HEK293 (cell line): Measurements from ENCODE around the gene CCDC3.

ENCODE experiments used
- CTCF ChIA-PET: fragments of 350-600 bp; formaldehyde crosslinking; extraction: SDS; loops from one replicate; lab custom pipeline; 2021; ENCODE audit warnings: antibody characterized with exemption; lab: Yijun Ruan, JAX
- POLR2A ChIA-PET: fragments of 300-600 bp; formaldehyde crosslinking; extraction: SDS; loops from one replicate; lab custom pipeline; 2020; ENCODE audit warnings: antibody characterized with exemption, inconsistent platforms; lab: Yijun Ruan, JAX
- H3K27ac ChIP-seq: fragments of 200-500 bp; sonication (Bioruptor generic); 2 replicates; pipeline ENCODE4 v1.5.1; 2014; ENCODE audit warnings: low read depth, low read length, control low read depth, inconsistent platforms; ENCODE audit errors: extremely low read depth
- H3K36me3 ChIP-seq, 2 experiments: fragments of 200-500 bp in 1 of 2; sonication (Bioruptor generic) in 1 of 2; 1 replicate in 1 of 2; 2 replicates in 1 of 2; pipeline ENCODE4 v1.5.1; 2014 to 2017; ENCODE audit warnings: inconsistent platforms in 2 of 2, low read length in 2 of 2; ENCODE audit not compliant: control insufficient read depth in 2 of 2, insufficient read depth in 1 of 2
- H3K4me1 ChIP-seq: fragments of 200-500 bp; sonication (Bioruptor generic); 2 replicates; pipeline ENCODE4 v1.5.1; 2014; ENCODE audit warnings: mild to moderate bottlenecking, low read length, inconsistent platforms; ENCODE audit not compliant: control insufficient read depth, insufficient read depth
- H3K4me3 ChIP-seq: 2 replicates; pipeline ENCODE4 v1.5.1; 2011; ENCODE audit warnings: low read depth, mild to moderate bottlenecking, control low read depth, low read length, moderate library complexity
- H3K9me3 ChIP-seq: fragments of 200-500 bp; sonication (Bioruptor generic); 2 replicates; pipeline ENCODE4 v1.5.1; 2014; ENCODE audit warnings: low read depth, low read length, inconsistent platforms; ENCODE audit not compliant: control insufficient read depth, insufficient read depth
- GLIS2 ChIP-seq: fragments of 450-650 bp; formaldehyde crosslinking; IDR thresholded peaks from 2 replicates; pipeline ENCODE4 v1.5.1; 2016; ENCODE audit warnings: missing biosample characterization, missing genetic modification characterization
- KLF1 ChIP-seq: fragments of 450-650 bp; formaldehyde crosslinking; IDR thresholded peaks from 2 replicates; pipeline ENCODE4 v1.5.1; 2016; ENCODE audit warnings: missing biosample characterization, missing genetic modification characterization
- KLF8 ChIP-seq: fragments of 450-650 bp; formaldehyde crosslinking; IDR thresholded peaks from 2 replicates; pipeline ENCODE4 v1.5.1; 2016; ENCODE audit warnings: missing biosample characterization, missing genetic modification characterization
- OVOL3 ChIP-seq: fragments of 450-650 bp; formaldehyde crosslinking; IDR thresholded peaks from 2 replicates; pipeline ENCODE4 v1.5.1; 2016; ENCODE audit warnings: missing biosample characterization, missing genetic modification characterization
- PRDM4 ChIP-seq: fragments of 450-650 bp; formaldehyde crosslinking; IDR thresholded peaks from 2 replicates; pipeline ENCODE4 v1.5.1; 2017; ENCODE audit warnings: missing biosample characterization, missing genetic modification characterization
- RBAK ChIP-seq: fragments of 450-650 bp; formaldehyde crosslinking; IDR thresholded peaks from 2 replicates; pipeline ENCODE4 v1.5.1; 2016; ENCODE audit warnings: missing biosample characterization, missing genetic modification characterization
- ZBTB11 ChIP-seq: fragments of 450-650 bp; formaldehyde crosslinking; conservative IDR thresholded peaks from 2 replicates; pipeline ENCODE4 v1.5.1; 2016; ENCODE audit warnings: low read depth, missing biosample characterization, missing genetic modification characterization
- ZNF121 ChIP-seq: fragments of 450-650 bp; formaldehyde crosslinking; IDR thresholded peaks from 2 replicates; pipeline ENCODE4 v1.5.1; 2016; ENCODE audit warnings: missing biosample characterization, missing genetic modification characterization
- ZNF211 ChIP-seq: fragments of 450-650 bp; formaldehyde crosslinking; IDR thresholded peaks from 2 replicates; pipeline ENCODE4 v1.5.1; 2016; ENCODE audit warnings: low read depth, missing biosample characterization, missing genetic modification characterization
- ZNF24 ChIP-seq: fragments of 450-650 bp; formaldehyde crosslinking; IDR thresholded peaks from 2 replicates; pipeline ENCODE4 v1.5.1; 2016; ENCODE audit warnings: missing biosample characterization, missing genetic modification characterization
- ZNF362 ChIP-seq: fragments of 450-650 bp; formaldehyde crosslinking; IDR thresholded peaks from 2 replicates; pipeline ENCODE4 v1.5.1; 2016; ENCODE audit warnings: missing biosample characterization, missing genetic modification characterization
- ZNF416 ChIP-seq: fragments of 450-650 bp; formaldehyde crosslinking; IDR thresholded peaks from 2 replicates; pipeline ENCODE4 v1.5.1; 2016; ENCODE audit warnings: missing biosample characterization, missing genetic modification characterization
- ZNF514 ChIP-seq: fragments of 450-650 bp; formaldehyde crosslinking; IDR thresholded peaks from 2 replicates; pipeline ENCODE4 v1.5.1; 2016; ENCODE audit warnings: missing biosample characterization, missing genetic modification characterization
- ZNF548 ChIP-seq: fragments of 450-650 bp; formaldehyde crosslinking; IDR thresholded peaks from 2 replicates; pipeline ENCODE4 v1.5.1; 2016; ENCODE audit warnings: missing biosample characterization, missing genetic modification characterization
- ZNF555 ChIP-seq: fragments of 450-650 bp; formaldehyde crosslinking; conservative IDR thresholded peaks from 2 replicates; pipeline ENCODE4 v1.5.1; 2017; ENCODE audit warnings: missing biosample characterization, mild to moderate bottlenecking, missing genetic modification characterization, inconsistent platforms
- ZNF623 ChIP-seq: fragments of 450-650 bp; formaldehyde crosslinking; IDR thresholded peaks from 2 replicates; pipeline ENCODE4 v1.5.1; 2016; ENCODE audit warnings: missing biosample characterization, missing genetic modification characterization
- ZNF624 ChIP-seq: fragments of 450-650 bp; formaldehyde crosslinking; IDR thresholded peaks from 2 replicates; pipeline ENCODE4 v1.5.1; 2017; ENCODE audit warnings: missing biosample characterization, missing genetic modification characterization
- ZNF664 ChIP-seq: fragments of 450-650 bp; formaldehyde crosslinking; IDR thresholded peaks from 2 replicates; pipeline ENCODE4 v1.5.1; 2016; ENCODE audit warnings: missing biosample characterization, missing genetic modification characterization
- ZNF791 ChIP-seq: fragments of 450-650 bp; formaldehyde crosslinking; IDR thresholded peaks from 2 replicates; pipeline ENCODE4 v1.5.1; 2016; ENCODE audit warnings: missing biosample characterization, missing genetic modification characterization

Gene CCDC3

GRCh38 chr10:12980713-12981306, 20.7 kb downstream of the CCDC3 start:
- POLR2A ChIA-PET, result no interaction called here

GRCh38 chr10:12980102-12980661, 21.3 kb downstream of the CCDC3 start:
- Histone ChIP-seq H3K4me1 (peaks cover 13% of the 10 kb centered on the region), H3K9me3 (no peaks in the 10 kb centered on the region), H3K4me3 (no peak overlapping the region), H3K36me3 (no peaks in the 10 kb centered on the region), H3K27ac (no peak overlapping the region)
- POLR2A ChIA-PET, result no interaction called here
- no peak for TF ChIP-seq ZNF624 (tag by site-specific recombination)
- TF ChIP-seq PRDM4 (tag by site-specific recombination), result peak; percentile 88
- no peak for TF ChIP-seq ZNF791 (tag by site-specific recombination)
- CTCF ChIA-PET, result interaction anchor here (0.5 to 0.6 kb wide), 2 partner anchors 66 to 211 kb away, joined by 3 to 4 read pairs; no protein-coding TSS in a partner anchor

More at GRCh38 chr10:12980713-12981306, 20.7 kb downstream of the CCDC3 start:
- CTCF ChIA-PET, result interaction anchor here (0.5 to 1.4 kb wide), 3 partner anchors 66 to 269 kb away, joined by 3 to 5 read pairs (median 4); no protein-coding TSS in a partner anchor
- H3K4me1 ChIP-seq, result peaks cover 13% of the 10 kb centered on the region
- no peaks in the 10 kb centered on the region for H3K36me3 ChIP-seq
- H3K27ac ChIP-seq, result no peak overlapping the region
- H3K9me3 ChIP-seq, result no peaks in the 10 kb centered on the region
- TF ChIP-seq GLIS2, result no peak
- TF ChIP-seq KLF1 (tag by site-specific recombination), result no peak
- no peak for TF ChIP-seq ZNF548 (tag by site-specific recombination)
- 0 out of 2 replicates have a peak, but pooled peaks have one; percentile 52 for TF ChIP-seq ZNF121 (tag by site-specific recombination)
- peak; percentile 63; the same call in 1 of the 2 replicates for TF ChIP-seq ZNF362 (tag by site-specific recombination)
- TF ChIP-seq ZNF514 (tag by site-specific recombination), result no peak
- no peak for TF ChIP-seq ZNF211 (tag by site-specific recombination)
- no peak for TF ChIP-seq ZNF416 (tag by site-specific recombination)
- no peak for TF ChIP-seq ZNF664 (tag by site-specific recombination)
- TF ChIP-seq OVOL3 (tag by site-specific recombination), result no peak
- TF ChIP-seq KLF8 (tag by site-specific recombination), result no peak
- no peak for TF ChIP-seq ZNF24
- no peak for TF ChIP-seq ZNF623 (tag by site-specific recombination)
- no peak for TF ChIP-seq RBAK
- no peak for TF ChIP-seq ZNF555 (tag by site-specific recombination)
- TF ChIP-seq ZBTB11 (tag by site-specific recombination), result no peak
- no peak overlapping the region for H3K4me3 ChIP-seq
